Cardiac fibroblast (primary cell): Measurements from ENCODE around the gene NVL.
A peak's percentile ranks its signal among the peaks of the same experiment; 100 is the strongest.

Source experiments
- DNase-seq, 2 donors: peaks; one replicate each; pipeline versions ENCODE4 v3.0.0 to v3.0.0-alpha.2; 2010; ENCODE audit warnings: low read depth in 2 of 2
- H3K4me3 ChIP-seq, 2 donors: replicated peaks in 1 of 2; 1 replicate in 1 of 2; 2 replicates in 1 of 2; pipeline ENCODE4 v1.5.1; 2011; ENCODE audit warnings: low read depth in 2 of 2, low read length in 2 of 2, mild to moderate bottlenecking in 2 of 2, moderate library complexity in 1 of 2
- TF ChIP-seq, protein P1 (sequence below): IDR thresholded peaks from one replicate; pipeline ENCODE4 v1.5.1; 2011; ENCODE audit warnings: low read depth, mild to moderate bottlenecking, low read length, inconsistent platforms

The NVL gene

DNA sequence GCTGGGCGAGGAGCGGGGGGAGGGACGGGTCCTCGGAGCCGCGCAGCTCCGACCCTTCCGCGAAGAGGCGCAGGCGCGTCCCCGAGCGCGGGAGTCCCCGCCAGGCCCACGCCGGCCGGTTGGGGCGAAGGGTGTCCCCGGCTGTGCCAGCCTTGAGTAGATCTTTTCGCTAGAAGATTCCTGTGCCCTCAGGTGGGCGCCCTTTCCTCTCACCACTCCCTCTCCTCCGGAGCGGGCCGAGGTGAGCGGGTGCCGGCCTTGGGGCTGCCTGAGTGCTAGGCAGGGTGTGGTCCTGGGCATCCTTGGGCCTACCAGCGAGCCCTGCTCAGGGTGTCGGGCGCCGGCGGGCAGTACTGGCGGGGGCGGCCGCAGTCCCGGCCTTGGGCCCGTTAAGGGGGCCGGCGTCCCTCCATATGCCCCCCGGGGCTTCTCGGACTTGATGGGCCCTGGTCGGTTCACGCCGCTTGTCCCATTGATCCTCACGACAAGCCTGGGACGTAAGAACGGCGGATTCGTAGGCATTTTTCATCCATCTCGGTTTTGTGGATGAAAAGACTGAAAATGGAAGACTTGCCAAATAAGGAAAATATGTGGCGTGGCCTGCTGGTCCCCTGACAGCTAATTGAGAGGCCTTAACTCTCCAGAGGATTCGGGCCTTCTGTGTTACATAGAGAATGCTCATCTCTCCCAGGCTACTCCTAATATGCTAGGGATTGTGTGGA lies 146.2 kb downstream of the NVL start:
- TF ChIP-seq, protein P1, sequence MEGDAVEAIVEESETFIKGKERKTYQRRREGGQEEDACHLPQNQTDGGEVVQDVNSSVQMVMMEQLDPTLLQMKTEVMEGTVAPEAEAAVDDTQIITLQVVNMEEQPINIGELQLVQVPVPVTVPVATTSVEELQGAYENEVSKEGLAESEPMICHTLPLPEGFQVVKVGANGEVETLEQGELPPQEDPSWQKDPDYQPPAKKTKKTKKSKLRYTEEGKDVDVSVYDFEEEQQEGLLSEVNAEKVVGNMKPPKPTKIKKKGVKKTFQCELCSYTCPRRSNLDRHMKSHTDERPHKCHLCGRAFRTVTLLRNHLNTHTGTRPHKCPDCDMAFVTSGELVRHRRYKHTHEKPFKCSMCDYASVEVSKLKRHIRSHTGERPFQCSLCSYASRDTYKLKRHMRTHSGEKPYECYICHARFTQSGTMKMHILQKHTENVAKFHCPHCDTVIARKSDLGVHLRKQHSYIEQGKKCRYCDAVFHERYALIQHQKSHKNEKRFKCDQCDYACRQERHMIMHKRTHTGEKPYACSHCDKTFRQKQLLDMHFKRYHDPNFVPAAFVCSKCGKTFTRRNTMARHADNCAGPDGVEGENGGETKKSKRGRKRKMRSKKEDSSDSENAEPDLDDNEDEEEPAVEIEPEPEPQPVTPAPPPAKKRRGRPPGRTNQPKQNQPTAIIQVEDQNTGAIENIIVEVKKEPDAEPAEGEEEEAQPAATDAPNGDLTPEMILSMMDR, result no peak
- DNase-seq, result peak; percentile 60 to 78

DNA sequence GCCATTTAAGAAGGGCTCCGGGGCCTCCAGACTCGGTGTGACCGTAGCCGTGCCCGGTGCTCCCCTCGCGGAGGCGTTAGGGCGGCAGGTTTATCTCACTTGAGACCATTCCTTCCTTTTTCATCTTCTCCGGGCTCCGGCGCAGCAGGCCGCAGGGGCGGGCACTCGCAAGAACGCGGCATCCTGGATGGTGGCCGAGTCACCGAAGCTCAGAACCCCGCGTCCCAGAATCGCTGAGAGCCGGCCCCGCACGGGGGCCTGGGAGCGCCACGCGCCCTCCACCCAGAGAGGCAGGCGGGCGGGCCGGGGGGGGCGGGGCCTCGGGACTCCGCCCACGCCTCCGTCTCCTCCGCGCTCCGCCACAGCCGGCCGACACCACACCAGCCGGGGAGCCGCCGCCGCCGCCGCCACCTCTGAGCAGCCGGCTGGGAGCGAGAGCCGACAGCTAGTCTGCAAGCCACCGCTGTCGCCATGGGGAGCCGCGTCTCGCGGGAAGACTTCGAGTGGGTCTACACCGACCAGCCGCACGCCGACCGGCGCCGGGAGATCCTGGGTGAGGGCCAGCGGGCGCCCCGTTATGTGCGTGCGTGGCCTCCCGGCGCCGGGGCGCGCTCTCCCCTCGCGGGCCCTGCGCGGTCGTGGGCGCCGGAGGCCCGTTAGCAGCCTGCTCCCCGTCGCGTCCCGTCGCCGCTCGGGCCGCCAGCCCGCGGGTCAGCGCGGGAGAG lies 146.9 kb downstream of the NVL start, which contains the start of gene DEGS1:
TSS of gene DEGS1 (plus strand) at position 375 of the 725 bp plus-strand sequence. CDS start at position 472, 97 bp downstream.
- peak; percentile 73 to 81 for DNase-seq
- H3K4me3 ChIP-seq, result peak within 1 kb of the TSS; percentile 76 to 86
- TF ChIP-seq, protein P1, result no peak

More for the DNA sequence above, 146.2 kb downstream of the NVL start:
- peak overlapping the region; percentile 76 to 86 for H3K4me3 ChIP-seq

DNA sequence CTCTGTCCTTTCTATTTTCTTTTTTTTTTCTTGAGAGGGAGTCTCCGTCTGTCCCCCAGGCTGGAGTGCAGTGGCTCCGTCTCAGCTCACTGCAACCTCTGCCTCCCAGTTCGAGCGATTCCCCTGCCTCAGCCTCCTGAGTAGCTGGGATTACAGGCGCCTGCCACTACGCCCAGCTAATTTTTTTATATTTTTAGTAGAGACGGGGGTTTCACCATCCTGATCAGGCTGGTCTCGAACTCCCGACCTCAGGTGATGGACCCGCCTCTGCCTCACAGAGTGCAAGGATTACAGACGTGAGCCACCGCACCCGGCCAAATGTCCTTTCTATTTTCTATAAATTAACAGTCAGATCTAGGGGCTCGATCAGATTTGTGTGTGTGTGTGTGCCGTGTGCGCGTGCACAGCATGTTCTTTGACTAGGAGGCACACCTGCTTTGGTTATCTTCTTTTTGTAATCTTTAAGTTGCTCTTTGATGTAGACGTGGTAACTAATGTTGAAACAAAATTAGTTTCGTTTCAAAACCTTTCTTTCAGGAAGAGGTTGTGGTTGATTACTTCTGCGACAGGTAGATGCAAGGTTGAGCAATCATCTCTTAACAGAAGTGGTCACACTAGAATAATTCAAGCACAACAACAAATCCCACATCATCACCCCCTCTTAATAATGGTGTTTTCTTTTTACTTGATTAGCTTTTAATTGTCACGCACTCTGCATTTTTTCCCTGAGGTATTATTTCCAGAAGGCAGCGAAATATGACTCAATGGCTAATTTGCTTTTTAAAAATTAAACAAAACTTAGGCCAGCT lies 147.7 kb downstream of the NVL start:
- peak overlapping the region; percentile 76 to 86 for H3K4me3 ChIP-seq
- no peak for DNase-seq
- TF ChIP-seq, protein P1, result no peak

DNA sequence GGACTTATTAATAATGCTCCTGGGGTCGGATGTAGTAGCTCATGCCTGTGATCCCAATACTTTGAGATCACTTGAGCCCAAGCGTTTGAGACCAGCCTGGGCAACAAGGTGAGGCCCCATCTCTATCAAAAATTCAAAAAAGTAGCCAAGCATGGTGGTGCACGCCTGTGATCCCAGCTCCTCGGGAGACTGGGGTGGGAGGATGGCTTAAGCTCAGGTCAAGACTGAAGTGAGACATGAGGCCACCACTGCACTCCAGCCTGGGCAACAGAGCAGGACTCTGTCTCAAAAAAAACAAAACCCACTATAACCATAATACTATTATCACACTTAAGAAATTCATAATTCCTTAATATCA lies 148.5 kb downstream of the NVL start:
- TF ChIP-seq, protein P1, result no peak
- H3K4me3 ChIP-seq, result no peak overlapping the region
- no peak for DNase-seq

DNA sequence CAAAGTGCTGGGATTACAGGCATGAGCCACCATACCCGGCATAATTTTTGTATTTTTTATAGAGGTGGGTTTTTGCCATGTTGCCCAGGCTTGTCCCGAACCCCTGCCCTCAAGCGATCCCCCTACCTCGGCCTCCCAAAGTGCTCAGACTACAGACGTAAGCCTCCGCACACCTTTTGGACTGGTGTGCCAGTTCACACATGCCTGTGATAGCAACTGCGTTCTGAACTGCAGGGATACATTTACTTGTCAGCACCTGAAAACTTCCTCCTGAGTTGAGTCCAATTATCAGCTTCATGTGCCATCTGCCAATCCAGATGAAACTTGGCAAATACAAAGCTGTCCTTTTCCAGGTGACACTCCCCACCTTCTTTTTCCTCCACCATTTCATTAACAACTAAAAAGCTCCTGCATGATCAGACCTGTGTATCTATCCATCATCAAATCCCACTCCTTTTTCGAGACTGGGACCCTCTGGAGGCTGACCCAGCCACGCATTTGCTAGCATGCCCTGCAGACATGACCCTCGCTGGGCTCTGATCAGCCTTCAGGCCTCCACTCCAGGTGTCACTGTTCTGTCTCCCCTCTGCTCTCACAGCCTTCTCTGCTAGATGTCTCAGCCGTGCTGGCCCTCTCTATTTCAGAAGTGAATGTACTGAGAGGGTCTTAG lies 149.1 kb downstream of the NVL start:
- no peak overlapping the region for H3K4me3 ChIP-seq
- DNase-seq, result no peak
- TF ChIP-seq, protein P1, result no peak

DNA sequence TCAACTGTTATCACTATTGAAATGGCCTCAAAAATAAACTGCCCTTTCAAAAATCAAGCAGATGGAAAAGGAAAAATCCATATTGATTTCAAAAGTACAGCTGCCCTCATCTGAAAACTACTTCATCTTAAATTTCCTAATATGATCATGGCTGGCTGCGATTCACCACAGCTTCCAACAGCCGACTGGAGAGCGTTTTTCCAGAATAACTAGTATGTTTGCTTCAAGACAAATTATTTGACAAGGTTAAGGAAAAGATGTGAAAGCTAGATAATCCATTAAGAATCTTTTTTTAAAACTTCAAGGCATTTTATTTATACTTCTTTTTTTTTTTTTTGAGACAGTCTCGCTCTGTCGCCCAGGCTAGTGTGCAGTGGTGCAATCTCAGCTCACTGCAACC lies 151.1 kb downstream of the NVL start:
- TF ChIP-seq, protein P1, result no peak
- DNase-seq, result no peak
- H3K4me3 ChIP-seq, result no peak overlapping the region
